DOHH2 (cell line): ENCODE measurements around the gene IRX4.

Experiments used
- H3F3A ChIP-seq: fragments of 200-600 bp; sonication (generic), shearing (Covaris generic); 2 replicates; pipeline ENCODE4 v1.6.0; 2016; ENCODE audit warnings: antibody characterized with exemption, mild to moderate bottlenecking; ENCODE audit not compliant: control insufficient read depth, insufficient read depth
- H3K27ac ChIP-seq: fragments of 200-600 bp; sonication (generic); 2 replicates; pipeline ENCODE4 v1.5.1; 2014; ENCODE audit warnings: low read depth, mild to moderate bottlenecking, low read length, moderate library complexity
- H3K27me3 ChIP-seq: fragments of 200-600 bp; sonication (generic); 2 replicates; pipeline ENCODE4 v1.6.1; 2014; ENCODE audit warnings: mild to moderate bottlenecking, low read length, mixed read lengths; ENCODE audit not compliant: control insufficient read depth
- H3K36me3 ChIP-seq: fragments of 200-600 bp; sonication (generic); 2 replicates; pipeline ENCODE4 v1.6.1; 2014; ENCODE audit warnings: mild to moderate bottlenecking, low read length, moderate library complexity, mixed read lengths; ENCODE audit not compliant: control insufficient read depth
- H3K4me1 ChIP-seq: fragments of 200-600 bp; sonication (generic); 2 replicates; pipeline ENCODE4 v1.6.1; 2014; ENCODE audit warnings: mild to moderate bottlenecking, low read length, mixed read lengths; ENCODE audit not compliant: control insufficient read depth
- H3K4me2 ChIP-seq: fragments of 200-600 bp; sonication (generic); 2 replicates; pipeline ENCODE4 v1.6.0; 2014; ENCODE audit warnings: mild to moderate bottlenecking, low read length, moderate library complexity
- H3K4me3 ChIP-seq: fragments of 200-600 bp; sonication (generic); 2 replicates; pipeline ENCODE4 v1.5.1; 2014; ENCODE audit warnings: mild to moderate bottlenecking, low read length, mixed read lengths
- H3K79me2 ChIP-seq: fragments of 200-600 bp; sonication (generic); 2 replicates; pipeline ENCODE4 v1.6.1; 2014; ENCODE audit warnings: mild to moderate bottlenecking, low read length, mixed read lengths; ENCODE audit not compliant: control insufficient read depth
- H3K9me2 ChIP-seq: fragments of 200-600 bp; sonication (generic); replicated peaks from 2 replicates; pipeline ENCODE4 v1.6.1; 2014; ENCODE audit warnings: mild to moderate bottlenecking, low read length, mixed read lengths; ENCODE audit not compliant: control insufficient read depth
- H3K9me3 ChIP-seq: fragments of 200-600 bp; sonication (generic); 2 replicates; pipeline ENCODE4 v1.6.1; 2014; ENCODE audit warnings: antibody characterized with exemption, low read length, mixed read lengths; ENCODE audit not compliant: control insufficient read depth, insufficient read depth
- H4K20me1 ChIP-seq: fragments of 200-600 bp; sonication (generic); 2 replicates; pipeline ENCODE4 v1.6.0; 2014; ENCODE audit warnings: low read depth, mild to moderate bottlenecking, antibody characterized with exemption, low read length, moderate library complexity; ENCODE audit not compliant: control insufficient read depth, insufficient read depth
- CTCF ChIP-seq: fragments of 200-600 bp; sonication (generic); IDR thresholded peaks from one replicate; pipeline ENCODE4 v1.5.1; 2014; ENCODE audit warnings: antibody characterized with exemption, mild to moderate bottlenecking, low read depth, low read length; ENCODE audit not compliant: poor library complexity, severe bottlenecking
- EZH2phosphoT487 ChIP-seq: fragments of 200-600 bp; sonication (generic); IDR thresholded peaks from 2 replicates; pipeline ENCODE4 v1.6.1; 2017; ENCODE audit warnings: borderline replicate concordance, mild to moderate bottlenecking, antibody characterized with exemption, low read length, moderate library complexity, mixed read lengths

Gene IRX4

GRCh38 chr5:1858436-1858835 lies 24.3 kb downstream of the IRX4 start:
- Histone ChIP-seq H3K27me3 (no peaks in the 10 kb centered on the region), H3K36me3 (no peaks in the 10 kb centered on the region), H3K9me3 (no peaks in the 10 kb centered on the region), H3K4me2 (no peak overlapping the region), H4K20me1 (no peaks in the 10 kb centered on the region), H3K27ac (no peak overlapping the region), H3K4me3 (no peak overlapping the region), H3K4me1 (no peaks in the 10 kb centered on the region), H3K9me2 (no peaks in the 10 kb centered on the region), H3K79me2 (no peaks in the 10 kb centered on the region), H3F3A (no peaks in the 10 kb centered on the region)
- no peak for TF ChIP-seq EZH2phosphoT487
- TF ChIP-seq CTCF = no peak

- Histone ChIP-seq H3K27me3 (no peaks in the 10 kb centered on the region), H3K9me3 (no peaks in the 10 kb centered on the region), H3K36me3 (no peaks in the 10 kb centered on the region), H3F3A (no peaks in the 10 kb centered on the region), H4K20me1 (no peaks in the 10 kb centered on the region), H3K79me2 (no peaks in the 10 kb centered on the region), H3K4me1 (no peaks in the 10 kb centered on the region), H3K4me3 (no peak overlapping the region), H3K4me2 (no peak overlapping the region), H3K9me2 (no peaks in the 10 kb centered on the region), H3K27ac (no peak overlapping the region)
- no peak for TF ChIP-seq EZH2phosphoT487
- no peak for TF ChIP-seq CTCF
Measured at GRCh38 chr5:1857256-1857600, 25.5 kb downstream of the IRX4 start.

- Histone ChIP-seq H4K20me1 (no peaks in the 10 kb centered on the region), H3K4me3 (no peak overlapping the region), H3K9me3 (no peaks in the 10 kb centered on the region), H3K27me3 (no peaks in the 10 kb centered on the region), H3K36me3 (no peaks in the 10 kb centered on the region), H3K4me2 (no peak overlapping the region), H3K4me1 (no peaks in the 10 kb centered on the region), H3F3A (no peaks in the 10 kb centered on the region), H3K79me2 (no peaks in the 10 kb centered on the region), H3K27ac (no peak overlapping the region), H3K9me2 (no peaks in the 10 kb centered on the region)
- TF ChIP-seq CTCF (no peak), EZH2phosphoT487 (no peak)
Measured at GRCh38 chr5:1856596-1857255, 26.0 kb downstream of the IRX4 start.
